Panc1 (cell line): ENCODE data around the gene MCOLN1. TPM values are rescaled to one million over a fixed set of nuclear protein-coding genes. Genes with fewer than 3 reads are reported as not detected.

Experiments
- ATAC-seq: fragments of 200-7000 bp; cut with Tn5 transposase; 2 replicates; pipeline ENCODE4 v1.9.1; 2020; ENCODE audit warnings: mild to moderate bottlenecking, moderate library complexity
- BruUV-seq: library from RNA; stranded (reverse); fragments of 400-500 nt; replicated peaks from 2 replicates; lab custom pipeline; 2021; lab: Mats Ljungman, UMichigan
- CTCF ChIA-PET: fragments of 300-600 bp; sonication (Branson Sonifier 250); formaldehyde crosslinking; loops from one replicate; lab custom pipeline; 2022; ENCODE audit warnings: antibody characterized with exemption; lab: Charles Lee
- POLR2A ChIA-PET: fragments of 300-600 bp; sonication (Branson Sonifier 250); formaldehyde crosslinking; loops from one replicate; lab custom pipeline; 2022; ENCODE audit warnings: antibody characterized with exemption; lab: Charles Lee
- DNase-seq: peaks from one replicate; pipeline ENCODE4 v3.0.0-alpha.2; 2010; ENCODE audit warnings: low read depth, low spot score
- H3K27ac ChIP-seq: 2 replicates; pipeline ENCODE4 v1.5.1; 2011; ENCODE audit warnings: mild to moderate bottlenecking, low read length, inconsistent platforms
- H3K27me3 ChIP-seq: fragments of 200-500 bp; sonication (Bioruptor generic); 2 replicates; pipeline ENCODE4 v1.6.0; 2014; ENCODE audit warnings: low read length, inconsistent platforms; ENCODE audit not compliant: control insufficient read depth, insufficient read depth
- H3K36me3 ChIP-seq: fragments of 200-500 bp; sonication (Bioruptor generic); 2 replicates; pipeline ENCODE4 v1.5.1; 2014; ENCODE audit warnings: inconsistent platforms, mild to moderate bottlenecking, low read length, moderate library complexity; ENCODE audit not compliant: control insufficient read depth, insufficient read depth
- H3K4me1 ChIP-seq: 2 replicates; pipeline ENCODE4 v1.5.1; 2011; ENCODE audit warnings: inconsistent platforms, mild to moderate bottlenecking, low read length, moderate library complexity; ENCODE audit not compliant: control insufficient read depth, insufficient read depth
- H3K4me3 ChIP-seq, 2 experiments: 2 replicates each; pipeline ENCODE4 v1.5.1; 2011 to 2012; ENCODE audit warnings: low read depth in 2 of 2, low read length in 2 of 2, mild to moderate bottlenecking in 2 of 2, inconsistent platforms in 1 of 2, moderate library complexity in 1 of 2
- H3K9me3 ChIP-seq: fragments of 200-500 bp; sonication (Bioruptor generic); 2 replicates; pipeline ENCODE4 v1.5.1; 2014; ENCODE audit warnings: low read depth, mild to moderate bottlenecking, inconsistent platforms, low read length, moderate library complexity; ENCODE audit not compliant: control insufficient read depth, insufficient read depth
- POLR2AphosphoS5 ChIP-seq: IDR thresholded peaks from 2 replicates; pipeline ENCODE4 v1.6.1; 2012; ENCODE audit warnings: mild to moderate bottlenecking, low read depth, low read length, moderate library complexity
- SIN3A ChIP-seq: IDR thresholded peaks from 2 replicates; pipeline ENCODE4 v1.6.1; 2012; ENCODE audit warnings: low read depth, mild to moderate bottlenecking, low read length, moderate library complexity, borderline replicate concordance; ENCODE audit not compliant: insufficient read depth
- TCF7L2 ChIP-seq: IDR thresholded peaks from 2 replicates; pipeline ENCODE4 v1.6.1; 2011; ENCODE audit warnings: mild to moderate bottlenecking, low read depth, low read length, inconsistent platforms
- in situ Hi-C: cut with HindIII; loops from 2 replicates; pipeline ENCODE4 v1.10.0; 2016; ENCODE audit warnings: low sequenced_read_pairs, low pct_unique_long_range_greater_than_20kb
- intact Hi-C: fragments of 100-400 bp; cut with micrococcal nuclease; formaldehyde crosslinking; loops from one replicate; pipeline ENCODE4 v1.10.0; 2022; ENCODE audit not compliant: unreplicated experiment
- total RNA-seq: library from RNA; stranded (reverse); gene quantifications from one replicate; pipeline ENCODE4 v1.2.1, GENCODE V29; 2021; ENCODE audit not compliant: unreplicated experiment
- TF ChIP-seq, protein P1 (sequence below), 2 experiments: IDR thresholded peaks; 2 replicates each; pipeline ENCODE4 v1.6.1; 2011 to 2012; ENCODE audit warnings: low read depth in 2 of 2, control low read depth in 1 of 2, low read length in 1 of 2, mild to moderate bottlenecking in 1 of 2, moderate library complexity in 1 of 2; ENCODE audit not compliant: insufficient read depth in 1 of 2
- TF ChIP-seq, protein P2 (sequence below): fragments of 450-650 bp; IDR thresholded peaks from 2 replicates; pipeline ENCODE4 v1.5.1; 2017; ENCODE audit warnings: mild to moderate bottlenecking

MCOLN1 gene
- total RNA-seq, 1 experiment from 2014 or later: 28.0 TPM

DNA sequence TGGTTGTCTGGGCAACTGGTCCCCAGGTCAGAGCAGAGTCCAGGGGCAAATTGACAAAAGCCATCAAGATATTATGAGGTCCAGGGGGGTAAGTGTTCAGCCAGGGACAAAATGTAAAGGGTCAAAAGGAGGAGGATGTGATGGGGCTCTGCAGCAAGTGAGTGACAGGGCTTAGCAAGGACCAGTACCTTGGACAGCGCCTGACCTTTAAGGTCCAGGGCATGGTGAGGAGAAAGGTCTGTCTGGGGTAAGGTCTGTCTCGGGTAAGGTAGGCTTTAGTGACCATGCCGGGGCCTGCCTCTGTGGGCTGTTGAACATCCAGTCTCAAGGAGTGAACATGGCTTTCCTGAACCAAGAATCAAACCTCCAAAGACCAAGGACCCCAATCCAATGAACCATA is 12.8 kb upstream of the MCOLN1 start:
- POLR2A ChIA-PET: no interaction called here
- Histone ChIP-seq H3K27me3 (no peaks in the 10 kb centered on the region), H3K27ac (no peak overlapping the region), H3K4me1 (no peaks in the 10 kb centered on the region), H3K9me3 (no peaks in the 10 kb centered on the region), H3K4me3 (no peak overlapping the region), H3K36me3 (no peaks in the 10 kb centered on the region)
- BruUV-seq: no TSS peak
- ATAC-seq (no peak), DNase-seq (no peak)
- CTCF ChIA-PET: no interaction called here
- TF ChIP-seq TCF7L2: no peak
- TF ChIP-seq, protein P1, sequence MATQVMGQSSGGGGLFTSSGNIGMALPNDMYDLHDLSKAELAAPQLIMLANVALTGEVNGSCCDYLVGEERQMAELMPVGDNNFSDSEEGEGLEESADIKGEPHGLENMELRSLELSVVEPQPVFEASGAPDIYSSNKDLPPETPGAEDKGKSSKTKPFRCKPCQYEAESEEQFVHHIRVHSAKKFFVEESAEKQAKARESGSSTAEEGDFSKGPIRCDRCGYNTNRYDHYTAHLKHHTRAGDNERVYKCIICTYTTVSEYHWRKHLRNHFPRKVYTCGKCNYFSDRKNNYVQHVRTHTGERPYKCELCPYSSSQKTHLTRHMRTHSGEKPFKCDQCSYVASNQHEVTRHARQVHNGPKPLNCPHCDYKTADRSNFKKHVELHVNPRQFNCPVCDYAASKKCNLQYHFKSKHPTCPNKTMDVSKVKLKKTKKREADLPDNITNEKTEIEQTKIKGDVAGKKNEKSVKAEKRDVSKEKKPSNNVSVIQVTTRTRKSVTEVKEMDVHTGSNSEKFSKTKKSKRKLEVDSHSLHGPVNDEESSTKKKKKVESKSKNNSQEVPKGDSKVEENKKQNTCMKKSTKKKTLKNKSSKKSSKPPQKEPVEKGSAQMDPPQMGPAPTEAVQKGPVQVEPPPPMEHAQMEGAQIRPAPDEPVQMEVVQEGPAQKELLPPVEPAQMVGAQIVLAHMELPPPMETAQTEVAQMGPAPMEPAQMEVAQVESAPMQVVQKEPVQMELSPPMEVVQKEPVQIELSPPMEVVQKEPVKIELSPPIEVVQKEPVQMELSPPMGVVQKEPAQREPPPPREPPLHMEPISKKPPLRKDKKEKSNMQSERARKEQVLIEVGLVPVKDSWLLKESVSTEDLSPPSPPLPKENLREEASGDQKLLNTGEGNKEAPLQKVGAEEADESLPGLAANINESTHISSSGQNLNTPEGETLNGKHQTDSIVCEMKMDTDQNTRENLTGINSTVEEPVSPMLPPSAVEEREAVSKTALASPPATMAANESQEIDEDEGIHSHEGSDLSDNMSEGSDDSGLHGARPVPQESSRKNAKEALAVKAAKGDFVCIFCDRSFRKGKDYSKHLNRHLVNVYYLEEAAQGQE (IDR thresholded peaks at IDR 0.05; ENCODE audit: insufficient read depth in 1 of 2, low read depth in 2 of 2, low read length in 1 of 2): peak; percentile 91 to 93
- intact Hi-C loops: no loop called here
- in situ Hi-C loops: no loop called here

DNA sequence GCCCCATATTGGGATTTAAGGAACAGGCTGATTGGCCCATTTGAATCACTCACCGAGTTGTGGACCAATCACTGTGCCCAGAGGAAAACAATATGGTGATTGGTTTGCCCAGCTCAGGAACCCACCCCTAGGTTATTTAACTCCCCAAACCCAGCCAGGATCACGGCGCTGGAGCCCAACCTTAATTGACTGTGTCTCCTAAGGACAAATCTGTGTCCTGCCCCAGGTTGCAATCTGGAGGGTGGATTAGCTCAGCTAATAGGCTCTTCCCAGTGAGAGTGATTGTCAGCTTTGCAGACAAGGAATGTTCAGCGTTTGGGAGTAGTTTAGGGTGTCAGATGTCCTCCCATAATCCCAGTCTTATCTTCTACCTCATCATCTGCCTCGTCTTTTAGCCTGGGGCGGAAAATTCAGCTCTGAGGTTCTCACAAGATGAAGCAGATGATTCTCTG is 10.0 kb upstream of the MCOLN1 start:
- intact Hi-C loops: no loop called here
- ChIA-PET POLR2A (no interaction called here), CTCF (no interaction called here)
- H3K27ac ChIP-seq: no peak overlapping the region
- H3K4me1 ChIP-seq: peaks cover 5% of the 10 kb centered on the region
- ATAC-seq (no peak), DNase-seq (no peak)
- BruUV-seq: no TSS peak
- H3K36me3 ChIP-seq: no peaks in the 10 kb centered on the region
- H3K9me3 ChIP-seq: no peaks in the 10 kb centered on the region
- TF ChIP-seq POLR2AphosphoS5 (no peak), TCF7L2 (no peak), SIN3A (no peak)
- TF ChIP-seq, protein P1 (IDR thresholded peaks at IDR 0.05; ENCODE audit: insufficient read depth in 1 of 2, low read depth in 2 of 2, low read length in 1 of 2): no peak
- TF ChIP-seq, protein P2, sequence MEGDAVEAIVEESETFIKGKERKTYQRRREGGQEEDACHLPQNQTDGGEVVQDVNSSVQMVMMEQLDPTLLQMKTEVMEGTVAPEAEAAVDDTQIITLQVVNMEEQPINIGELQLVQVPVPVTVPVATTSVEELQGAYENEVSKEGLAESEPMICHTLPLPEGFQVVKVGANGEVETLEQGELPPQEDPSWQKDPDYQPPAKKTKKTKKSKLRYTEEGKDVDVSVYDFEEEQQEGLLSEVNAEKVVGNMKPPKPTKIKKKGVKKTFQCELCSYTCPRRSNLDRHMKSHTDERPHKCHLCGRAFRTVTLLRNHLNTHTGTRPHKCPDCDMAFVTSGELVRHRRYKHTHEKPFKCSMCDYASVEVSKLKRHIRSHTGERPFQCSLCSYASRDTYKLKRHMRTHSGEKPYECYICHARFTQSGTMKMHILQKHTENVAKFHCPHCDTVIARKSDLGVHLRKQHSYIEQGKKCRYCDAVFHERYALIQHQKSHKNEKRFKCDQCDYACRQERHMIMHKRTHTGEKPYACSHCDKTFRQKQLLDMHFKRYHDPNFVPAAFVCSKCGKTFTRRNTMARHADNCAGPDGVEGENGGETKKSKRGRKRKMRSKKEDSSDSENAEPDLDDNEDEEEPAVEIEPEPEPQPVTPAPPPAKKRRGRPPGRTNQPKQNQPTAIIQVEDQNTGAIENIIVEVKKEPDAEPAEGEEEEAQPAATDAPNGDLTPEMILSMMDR: no peak
- in situ Hi-C loops: no loop called here
- no peak overlapping the region for H3K4me3 ChIP-seq
- H3K27me3 ChIP-seq: no peaks in the 10 kb centered on the region
